ENCODE measurements around the gene PDE10A.

PDE10A gene

GRCh38 chr6:165689699-165690098 lies 26.7 kb upstream of the PDE10A start:
- DNase-seq (no peak), ATAC-seq (no peak)
- Mint-ChIP-seq H3K27me3 (no peaks in the 10 kb centered on the region), H3K27ac (no peak overlapping the region), H3K4me1 (no peaks in the 10 kb centered on the region), H3K36me3 (ENCODE audit: low read depth) (no peaks in the 10 kb centered on the region), H3K4me3 (no peak overlapping the region), H3K9me3 (peaks cover 5% of the 10 kb centered on the region)

- H3K27ac Mint-ChIP-seq = no peak overlapping the region
- no peaks in the 10 kb centered on the region for H3K4me1 Mint-ChIP-seq
- H3K4me3 Mint-ChIP-seq = no peak overlapping the region
- H3K36me3 Mint-ChIP-seq (ENCODE audit: low read depth) = no peaks in the 10 kb centered on the region
- peaks cover 1% of the 10 kb centered on the region for H3K27me3 Mint-ChIP-seq
- ATAC-seq (no peak), DNase-seq (no peak)
- peaks cover 5% of the 10 kb centered on the region for H3K9me3 Mint-ChIP-seq
These were observed 23.7 kb upstream of the PDE10A start for GRCh38 chr6:165686596-165687365.

GRCh38 chr6:165685302-165685701 lies 22.3 kb upstream of the PDE10A start:
- no peak for ATAC-seq
- H3K27ac Mint-ChIP-seq = no peak overlapping the region
- DNase-seq = no peak
- no peaks in the 10 kb centered on the region for H3K36me3 Mint-ChIP-seq (ENCODE audit: low read depth)
- H3K27me3 Mint-ChIP-seq = peaks cover 1% of the 10 kb centered on the region
- H3K4me1 Mint-ChIP-seq = no peaks in the 10 kb centered on the region
- peaks cover 5% of the 10 kb centered on the region for H3K9me3 Mint-ChIP-seq
- no peak overlapping the region for H3K4me3 Mint-ChIP-seq

GRCh38 chr6:165684333-165684732 lies 21.3 kb upstream of the PDE10A start:
- H3K4me1 Mint-ChIP-seq = no peaks in the 10 kb centered on the region

GRCh38 chr6:165680975-165681374 lies 17.9 kb upstream of the PDE10A start:
- H3K27me3 Mint-ChIP-seq = peaks cover 3% of the 10 kb centered on the region
- H3K27ac Mint-ChIP-seq = no peak overlapping the region
- DNase-seq (no peak), ATAC-seq (no peak)
- no peak overlapping the region for H3K4me3 Mint-ChIP-seq
- H3K4me1 Mint-ChIP-seq = no peaks in the 10 kb centered on the region
- no peaks in the 10 kb centered on the region for H3K36me3 Mint-ChIP-seq (ENCODE audit: low read depth)
- H3K9me3 Mint-ChIP-seq = peaks cover 5% of the 10 kb centered on the region

More at GRCh38 chr6:165684333-165684732, 21.3 kb upstream of the PDE10A start:
- ATAC-seq (no peak), DNase-seq (no peak)
- Mint-ChIP-seq H3K27me3 (peaks cover 1% of the 10 kb centered on the region), H3K36me3 (ENCODE audit: low read depth) (no peaks in the 10 kb centered on the region), H3K4me3 (no peak overlapping the region), H3K27ac (no peak overlapping the region), H3K9me3 (peaks cover 2% of the 10 kb centered on the region)

- no peak overlapping the region for H3K4me3 Mint-ChIP-seq
- H3K4me1 Mint-ChIP-seq = no peaks in the 10 kb centered on the region
- no peak overlapping the region for H3K27ac Mint-ChIP-seq
- no peaks in the 10 kb centered on the region for H3K36me3 Mint-ChIP-seq (ENCODE audit: low read depth)
- ATAC-seq (no peak), DNase-seq (no peak)
- H3K9me3 Mint-ChIP-seq = peaks cover 5% of the 10 kb centered on the region
- H3K27me3 Mint-ChIP-seq = peaks cover 3% of the 10 kb centered on the region
These were observed 16.3 kb upstream of the PDE10A start for GRCh38 chr6:165679326-165679725.

- Mint-ChIP-seq H3K36me3 (ENCODE audit: low read depth) (no peaks in the 10 kb centered on the region), H3K4me1 (no peaks in the 10 kb centered on the region), H3K9me3 (peaks cover 5% of the 10 kb centered on the region), H3K27me3 (peaks cover 3% of the 10 kb centered on the region), H3K27ac (no peak overlapping the region), H3K4me3 (no peak overlapping the region)
- ATAC-seq = no peak
- DNase-seq = no peak
These were observed 15.9 kb upstream of the PDE10A start for GRCh38 chr6:165678904-165679303.

- no peak overlapping the region for H3K4me3 Mint-ChIP-seq
- H3K4me1 Mint-ChIP-seq = no peaks in the 10 kb centered on the region
- peaks cover 5% of the 10 kb centered on the region for H3K9me3 Mint-ChIP-seq
- ATAC-seq (no peak), DNase-seq (no peak)
- H3K36me3 Mint-ChIP-seq (ENCODE audit: low read depth) = no peaks in the 10 kb centered on the region
- H3K27ac Mint-ChIP-seq = no peak overlapping the region
- H3K27me3 Mint-ChIP-seq = peaks cover 3% of the 10 kb centered on the region
These were observed 15.4 kb upstream of the PDE10A start for GRCh38 chr6:165678429-165678828.

GRCh38 chr6:165677091-165677490 lies 14.1 kb upstream of the PDE10A start:
- Mint-ChIP-seq H3K9me3 (peaks cover 5% of the 10 kb centered on the region), H3K27me3 (peaks cover 2% of the 10 kb centered on the region), H3K4me3 (no peak overlapping the region), H3K4me1 (no peaks in the 10 kb centered on the region), H3K36me3 (ENCODE audit: low read depth) (no peaks in the 10 kb centered on the region), H3K27ac (no peak overlapping the region)
- DNase-seq (no peak), ATAC-seq (no peak)

GRCh38 chr6:165676435-165677068 lies 13.5 kb upstream of the PDE10A start:
- no peak overlapping the region for H3K27ac Mint-ChIP-seq
- H3K9me3 Mint-ChIP-seq = peaks cover 5% of the 10 kb centered on the region
- no peaks in the 10 kb centered on the region for H3K36me3 Mint-ChIP-seq (ENCODE audit: low read depth)
- no peak overlapping the region for H3K4me3 Mint-ChIP-seq
- ATAC-seq (no peak), DNase-seq (no peak)
- H3K27me3 Mint-ChIP-seq = peaks cover 2% of the 10 kb centered on the region
- H3K4me1 Mint-ChIP-seq = no peaks in the 10 kb centered on the region

GRCh38 chr6:165675120-165675519 lies 12.1 kb upstream of the PDE10A start:
- H3K4me3 Mint-ChIP-seq = no peak overlapping the region
- H3K27ac Mint-ChIP-seq = no peak overlapping the region
- no peak for ATAC-seq
- peaks cover 2% of the 10 kb centered on the region for H3K27me3 Mint-ChIP-seq
- H3K9me3 Mint-ChIP-seq = peaks cover 5% of the 10 kb centered on the region
- no peaks in the 10 kb centered on the region for H3K36me3 Mint-ChIP-seq (ENCODE audit: low read depth)
- DNase-seq = no peak
- H3K4me1 Mint-ChIP-seq = no peaks in the 10 kb centered on the region

GRCh38 chr6:165674155-165675029 lies 11.4 kb upstream of the PDE10A start:
- H3K27me3 Mint-ChIP-seq = peaks cover 2% of the 10 kb centered on the region
- no peak overlapping the region for H3K27ac Mint-ChIP-seq
- DNase-seq (no peak), ATAC-seq (no peak)
- H3K9me3 Mint-ChIP-seq = peaks cover 5% of the 10 kb centered on the region
- H3K36me3 Mint-ChIP-seq (ENCODE audit: low read depth) = no peaks in the 10 kb centered on the region
- H3K4me3 Mint-ChIP-seq = no peak overlapping the region
- no peaks in the 10 kb centered on the region for H3K4me1 Mint-ChIP-seq

GRCh38 chr6:165671222-165671768 lies 8.3 kb upstream of the PDE10A start:
- H3K4me1 Mint-ChIP-seq = no peaks in the 10 kb centered on the region
- no peaks in the 10 kb centered on the region for H3K36me3 Mint-ChIP-seq (ENCODE audit: low read depth)
- no peak for ATAC-seq
- no peak overlapping the region for H3K27ac Mint-ChIP-seq
- H3K27me3 Mint-ChIP-seq = peaks cover 8% of the 10 kb centered on the region
- no peaks in the 10 kb centered on the region for H3K9me3 Mint-ChIP-seq
- no peak for DNase-seq
- H3K4me3 Mint-ChIP-seq = no peak overlapping the region

- H3K27ac Mint-ChIP-seq = no peak overlapping the region
- no peaks in the 10 kb centered on the region for H3K9me3 Mint-ChIP-seq
- ATAC-seq (no peak), DNase-seq (no peak)
- no peaks in the 10 kb centered on the region for H3K36me3 Mint-ChIP-seq (ENCODE audit: low read depth)
- H3K4me1 Mint-ChIP-seq = peaks cover 3% of the 10 kb centered on the region
- no peak overlapping the region for H3K4me3 Mint-ChIP-seq
- peaks cover 25% of the 10 kb centered on the region for H3K27me3 Mint-ChIP-seq
These were observed 5.9 kb upstream of the PDE10A start for GRCh38 chr6:165668951-165669350.

GRCh38 chr6:165665384-165665672 lies 2.3 kb upstream of the PDE10A start:
- H3K4me3 Mint-ChIP-seq = no peak overlapping the region
- H3K27ac Mint-ChIP-seq = no peak overlapping the region
- ATAC-seq (no peak), DNase-seq (no peak)
- H3K9me3 Mint-ChIP-seq = no peaks in the 10 kb centered on the region
- no peaks in the 10 kb centered on the region for H3K36me3 Mint-ChIP-seq (ENCODE audit: low read depth)
- peaks cover 38% of the 10 kb centered on the region for H3K27me3 Mint-ChIP-seq
- peaks cover 5% of the 10 kb centered on the region for H3K4me1 Mint-ChIP-seq
